WTC11 (cell line): ENCODE data around the gene ADCY2. TPM values are rescaled to one million over a fixed set of nuclear protein-coding genes. Genes with fewer than 3 reads are reported as not detected.

Experiments
- ATAC-seq: fragments of 200-7000 bp; cut with Tn5 transposase; 2 replicates; pipeline ENCODE4 v1.10.0; 2021; ENCODE audit warnings: mild to moderate bottlenecking, moderate library complexity
- CTCF ChIA-PET: fragments of 300-600 bp; sonication (Branson Sonifier 250); formaldehyde crosslinking; loops from one replicate; lab custom pipeline; 2021; ENCODE audit warnings: antibody characterized with exemption; lab: Charles Lee
- POLR2A ChIA-PET: fragments of 350-600 bp; sonication (Branson Sonifier 250); formaldehyde crosslinking; loops from one replicate; lab custom pipeline; 2021; ENCODE audit warnings: antibody characterized with exemption; lab: Charles Lee
- DNase-seq: peaks from one replicate; pipeline ENCODE4 v3.0.0; 2021; ENCODE audit warnings: low spot score
- H3K27ac Mint-ChIP-seq: 2 replicates; pipeline ENCODE4 v1.8.0; 2021; ENCODE audit warnings: mixed read lengths
- H3K27me3 Mint-ChIP-seq: 2 replicates; pipeline ENCODE4 v1.8.0; 2021; ENCODE audit warnings: low read depth, mild to moderate bottlenecking, moderate library complexity, mixed read lengths
- H3K36me3 Mint-ChIP-seq: 2 replicates; pipeline ENCODE4 v1.8.0; 2021; ENCODE audit warnings: mixed read lengths
- H3K4me1 Mint-ChIP-seq: 2 replicates; pipeline ENCODE4 v1.8.0; 2022; ENCODE audit warnings: mixed read lengths
- H3K4me3 Mint-ChIP-seq: 2 replicates; pipeline ENCODE4 v1.8.0; 2021; ENCODE audit warnings: mild to moderate bottlenecking, moderate library complexity, mixed read lengths
- H3K9me3 Mint-ChIP-seq: 2 replicates; pipeline ENCODE4 v1.8.0; 2021; ENCODE audit warnings: mixed read lengths
- FOXP1 ChIP-seq: sonication (generic); formaldehyde crosslinking; IDR thresholded peaks from 2 replicates; pipeline ENCODE4 v1.8.0; 2022; ENCODE audit warnings: missing genetic modification reagents, mild to moderate bottlenecking, moderate library complexity, borderline replicate concordance
- HMGA2 ChIP-seq: fragments of 250-450 bp; sonication (Bioruptor Pico); IDR thresholded peaks from 2 replicates; pipeline ENCODE4 v1.4.0; 2021; ENCODE audit warnings: mild to moderate bottlenecking, moderate library complexity
- NR2C2 ChIP-seq: sonication (generic); formaldehyde crosslinking; IDR thresholded peaks from 2 replicates; pipeline ENCODE4 v1.8.0; 2022; ENCODE audit warnings: mild to moderate bottlenecking, missing genetic modification reagents
- NR3C1 ChIP-seq: sonication (generic); formaldehyde crosslinking; conservative IDR thresholded peaks from 2 replicates; pipeline ENCODE4 v1.8.1; 2023; ENCODE audit warnings: low read depth, mild to moderate bottlenecking, missing genetic modification reagents
- OVOL2 ChIP-seq: fragments of 250-450 bp; sonication (Bioruptor Pico); IDR thresholded peaks from 2 replicates; pipeline ENCODE4 v1.9.0; 2021; ENCODE audit warnings: mild to moderate bottlenecking, borderline replicate concordance
- SP1 ChIP-seq: sonication (generic); formaldehyde crosslinking; conservative IDR thresholded peaks from 2 replicates; pipeline ENCODE4 v1.8.1; 2022; ENCODE audit warnings: missing genetic modification reagents
- ZBTB21 ChIP-seq: sonication (generic); formaldehyde crosslinking; IDR thresholded peaks from 2 replicates; pipeline ENCODE4 v1.8.1; 2023; ENCODE audit warnings: mild to moderate bottlenecking, missing genetic modification reagents, borderline replicate concordance
- ZNF423 ChIP-seq: fragments of 250-450 bp; sonication (Bioruptor Pico); IDR thresholded peaks from 2 replicates; pipeline ENCODE4 v2.1.2; 2022; ENCODE audit warnings: mild to moderate bottlenecking, moderate library complexity
- total RNA-seq: library from RNA; stranded (reverse); gene quantifications from 3 replicates; pipeline ENCODE4 v1.2.3, GENCODE V29; 2021
- TF ChIP-seq, protein P1 (sequence below): sonication (generic); formaldehyde crosslinking; IDR thresholded peaks from 2 replicates; pipeline ENCODE4 v1.8.0; 2022; ENCODE audit warnings: mild to moderate bottlenecking, missing genetic modification reagents
- TF ChIP-seq, protein P2 (sequence below): sonication (generic); formaldehyde crosslinking; IDR thresholded peaks from 2 replicates; pipeline ENCODE4 v1.8.0; 2022; ENCODE audit warnings: mild to moderate bottlenecking, missing genetic modification reagents
- TF ChIP-seq, protein P3 (sequence below): sonication (generic); formaldehyde crosslinking; IDR thresholded peaks from 2 replicates; pipeline ENCODE4 v1.8.1; 2022; ENCODE audit warnings: mild to moderate bottlenecking, moderate library complexity, missing genetic modification reagents
- TF ChIP-seq, protein P4 (sequence below): sonication (generic); formaldehyde crosslinking; IDR thresholded peaks from 2 replicates; pipeline ENCODE4 v1.8.1; 2023; ENCODE audit warnings: mild to moderate bottlenecking, missing genetic modification reagents
- TF ChIP-seq, protein P5 (sequence below): sonication (generic); formaldehyde crosslinking; IDR thresholded peaks from 2 replicates; pipeline ENCODE4 v1.8.1; 2023; ENCODE audit warnings: mild to moderate bottlenecking, missing genetic modification reagents
- TF ChIP-seq, protein P6 (sequence below): sonication (generic); formaldehyde crosslinking; IDR thresholded peaks from 2 replicates; pipeline ENCODE4 v1.8.0; 2022; ENCODE audit warnings: missing genetic modification reagents
- TF ChIP-seq, protein P7 (sequence below): sonication (generic); formaldehyde crosslinking; IDR thresholded peaks from 2 replicates; pipeline ENCODE4 v1.8.0; 2023; ENCODE audit warnings: missing genetic modification reagents

Gene ADCY2
- total RNA-seq, 1 experiment from 2014 or later = 142 TPM

DNA sequence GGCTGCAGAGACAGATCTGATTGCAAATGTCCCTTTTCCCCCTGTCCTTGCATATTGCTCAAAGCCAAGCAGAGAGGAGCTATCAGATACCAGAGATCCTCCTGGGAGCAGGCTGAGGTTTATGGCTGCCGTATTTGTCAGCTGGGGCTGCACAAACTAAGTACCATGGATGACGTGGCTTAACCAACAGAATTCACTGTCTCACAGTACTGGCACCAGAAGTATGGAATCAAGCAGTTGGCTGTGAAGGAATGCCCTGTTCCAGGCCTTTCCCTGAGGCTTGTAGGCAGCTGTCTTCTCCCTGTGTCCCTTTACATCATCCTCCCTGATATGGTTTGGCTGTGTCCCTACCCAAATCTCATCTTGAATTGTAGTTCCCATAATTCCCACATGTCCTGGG, 452.4 kb downstream of the ADCY2 start:
- ATAC-seq = no peak

DNA sequence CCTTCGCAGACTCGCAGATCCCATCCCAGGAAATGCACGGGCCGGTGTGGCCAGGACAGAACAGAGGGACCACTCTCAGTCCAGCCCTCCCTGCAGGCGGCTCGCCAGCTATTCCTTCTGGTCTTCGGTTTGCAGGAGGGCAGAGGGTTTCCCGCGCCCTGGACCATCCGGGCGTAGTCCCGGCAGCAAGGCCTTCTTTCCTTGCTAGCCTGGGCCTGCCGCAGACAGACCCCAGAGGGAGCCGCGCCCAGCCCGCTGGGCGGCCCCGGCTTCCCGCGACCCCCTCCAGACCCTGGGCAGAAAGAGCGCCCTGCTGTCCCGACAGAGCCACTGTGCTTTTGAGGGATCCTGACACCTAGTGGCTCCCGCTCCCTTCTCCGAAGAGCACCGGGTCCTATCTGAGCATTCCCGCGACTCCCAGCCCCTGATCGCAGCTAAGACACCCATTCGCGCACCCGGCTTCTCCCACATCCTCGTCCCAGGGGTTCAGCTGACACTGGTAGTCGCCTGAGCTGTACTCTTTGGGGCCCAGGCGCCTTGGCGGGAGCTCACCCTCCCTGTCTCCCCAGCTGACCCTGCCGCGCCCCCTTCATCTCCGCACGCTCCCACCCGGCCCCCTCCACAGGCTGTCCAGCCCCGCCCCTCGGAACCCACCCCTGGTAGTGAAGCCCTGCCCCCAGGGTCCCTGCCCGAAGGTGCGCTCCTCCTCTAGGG, 453.9 kb downstream of the ADCY2 start:
- POLR2A ChIA-PET = interaction anchor here (1.3 kb wide), 1 partner anchor 34 kb away, joined by 3 read pairs; no protein-coding TSS in a partner anchor
- DNase-seq (peak; percentile 49), ATAC-seq (peak; percentile 46)
- Mint-ChIP-seq H3K27ac (no peak overlapping the region), H3K36me3 (no peaks in the 10 kb centered on the region), H3K27me3 (peaks cover 73% of the 10 kb centered on the region), H3K4me3 (peak overlapping the region; percentile 82), H3K4me1 (peaks cover 7% of the 10 kb centered on the region)
- TF ChIP-seq, protein P1, sequence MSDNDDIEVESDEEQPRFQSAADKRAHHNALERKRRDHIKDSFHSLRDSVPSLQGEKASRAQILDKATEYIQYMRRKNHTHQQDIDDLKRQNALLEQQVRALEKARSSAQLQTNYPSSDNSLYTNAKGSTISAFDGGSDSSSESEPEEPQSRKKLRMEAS (CRISPR knock-in tag) = 0 out of 2 replicates have a peak, but pooled peaks have one; percentile 35
- TF ChIP-seq, protein P2, sequence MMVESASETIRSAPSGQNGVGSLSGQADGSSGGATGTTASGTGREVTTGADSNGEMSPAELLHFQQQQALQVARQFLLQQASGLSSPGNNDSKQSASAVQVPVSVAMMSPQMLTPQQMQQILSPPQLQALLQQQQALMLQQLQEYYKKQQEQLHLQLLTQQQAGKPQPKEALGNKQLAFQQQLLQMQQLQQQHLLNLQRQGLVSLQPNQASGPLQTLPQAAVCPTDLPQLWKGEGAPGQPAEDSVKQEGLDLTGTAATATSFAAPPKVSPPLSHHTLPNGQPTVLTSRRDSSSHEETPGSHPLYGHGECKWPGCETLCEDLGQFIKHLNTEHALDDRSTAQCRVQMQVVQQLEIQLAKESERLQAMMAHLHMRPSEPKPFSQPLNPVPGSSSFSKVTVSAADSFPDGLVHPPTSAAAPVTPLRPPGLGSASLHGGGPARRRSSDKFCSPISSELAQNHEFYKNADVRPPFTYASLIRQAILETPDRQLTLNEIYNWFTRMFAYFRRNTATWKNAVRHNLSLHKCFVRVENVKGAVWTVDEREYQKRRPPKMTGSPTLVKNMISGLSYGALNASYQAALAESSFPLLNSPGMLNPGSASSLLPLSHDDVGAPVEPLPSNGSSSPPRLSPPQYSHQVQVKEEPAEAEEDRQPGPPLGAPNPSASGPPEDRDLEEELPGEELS (CRISPR knock-in tag) = no peak
- TF ChIP-seq SP1 (CRISPR knock-in tag) (peak; percentile 45; the same call in 1 of the 2 replicates), FOXP1 (CRISPR knock-in tag) (0 out of 2 replicates have a peak, but pooled peaks have one; percentile 27), ZNF423 (CRISPR knock-in tag) (peak; percentile 66; the same call in 1 of the 2 replicates), HMGA2 (CRISPR knock-in tag) (no peak)
- TF ChIP-seq, protein P3, sequence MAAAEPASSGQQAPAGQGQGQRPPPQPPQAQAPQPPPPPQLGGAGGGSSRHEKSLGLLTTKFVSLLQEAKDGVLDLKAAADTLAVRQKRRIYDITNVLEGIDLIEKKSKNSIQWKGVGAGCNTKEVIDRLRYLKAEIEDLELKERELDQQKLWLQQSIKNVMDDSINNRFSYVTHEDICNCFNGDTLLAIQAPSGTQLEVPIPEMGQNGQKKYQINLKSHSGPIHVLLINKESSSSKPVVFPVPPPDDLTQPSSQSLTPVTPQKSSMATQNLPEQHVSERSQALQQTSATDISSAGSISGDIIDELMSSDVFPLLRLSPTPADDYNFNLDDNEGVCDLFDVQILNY (CRISPR knock-in tag) = 0 out of 2 replicates have a peak, but pooled peaks have one; percentile 44
- TF ChIP-seq, protein P4, sequence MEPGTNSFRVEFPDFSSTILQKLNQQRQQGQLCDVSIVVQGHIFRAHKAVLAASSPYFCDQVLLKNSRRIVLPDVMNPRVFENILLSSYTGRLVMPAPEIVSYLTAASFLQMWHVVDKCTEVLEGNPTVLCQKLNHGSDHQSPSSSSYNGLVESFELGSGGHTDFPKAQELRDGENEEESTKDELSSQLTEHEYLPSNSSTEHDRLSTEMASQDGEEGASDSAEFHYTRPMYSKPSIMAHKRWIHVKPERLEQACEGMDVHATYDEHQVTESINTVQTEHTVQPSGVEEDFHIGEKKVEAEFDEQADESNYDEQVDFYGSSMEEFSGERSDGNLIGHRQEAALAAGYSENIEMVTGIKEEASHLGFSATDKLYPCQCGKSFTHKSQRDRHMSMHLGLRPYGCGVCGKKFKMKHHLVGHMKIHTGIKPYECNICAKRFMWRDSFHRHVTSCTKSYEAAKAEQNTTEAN (CRISPR knock-in tag) = no peak
- TF ChIP-seq, all 79 proteins: peak for 5
- peaks cover 11% of the 10 kb centered on the region for H3K9me3 Mint-ChIP-seq
- CTCF ChIA-PET = interaction anchor here (0.6 to 2.6 kb wide), 18 partner anchors 11 to 1215 kb away, joined by 3 to 28 read pairs (median 4); partner anchors contain the start of genes FASTKD3 and MTRR

More for the DNA sequence above, 452.4 kb downstream of the ADCY2 start:
- Mint-ChIP-seq H3K4me1 (peaks cover 7% of the 10 kb centered on the region), H3K27me3 (peaks cover 85% of the 10 kb centered on the region), H3K36me3 (no peaks in the 10 kb centered on the region), H3K9me3 (0 out of 2 replicates have a peak, but pooled peaks cover 2% of the 10 kb centered on the region), H3K4me3 (no peak overlapping the region), H3K27ac (no peak overlapping the region)
- DNase-seq = no peak
- POLR2A ChIA-PET = no interaction called here
- TF ChIP-seq, protein P5, sequence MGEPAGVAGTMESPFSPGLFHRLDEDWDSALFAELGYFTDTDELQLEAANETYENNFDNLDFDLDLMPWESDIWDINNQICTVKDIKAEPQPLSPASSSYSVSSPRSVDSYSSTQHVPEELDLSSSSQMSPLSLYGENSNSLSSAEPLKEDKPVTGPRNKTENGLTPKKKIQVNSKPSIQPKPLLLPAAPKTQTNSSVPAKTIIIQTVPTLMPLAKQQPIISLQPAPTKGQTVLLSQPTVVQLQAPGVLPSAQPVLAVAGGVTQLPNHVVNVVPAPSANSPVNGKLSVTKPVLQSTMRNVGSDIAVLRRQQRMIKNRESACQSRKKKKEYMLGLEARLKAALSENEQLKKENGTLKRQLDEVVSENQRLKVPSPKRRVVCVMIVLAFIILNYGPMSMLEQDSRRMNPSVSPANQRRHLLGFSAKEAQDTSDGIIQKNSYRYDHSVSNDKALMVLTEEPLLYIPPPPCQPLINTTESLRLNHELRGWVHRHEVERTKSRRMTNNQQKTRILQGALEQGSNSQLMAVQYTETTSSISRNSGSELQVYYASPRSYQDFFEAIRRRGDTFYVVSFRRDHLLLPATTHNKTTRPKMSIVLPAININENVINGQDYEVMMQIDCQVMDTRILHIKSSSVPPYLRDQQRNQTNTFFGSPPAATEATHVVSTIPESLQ (CRISPR knock-in tag) = no peak
- no peak for TF ChIP-seq NR3C1
- TF ChIP-seq, protein P3 (CRISPR knock-in tag) = no peak
- TF ChIP-seq ZBTB21 (CRISPR knock-in tag) = no peak
- TF ChIP-seq, protein P6, sequence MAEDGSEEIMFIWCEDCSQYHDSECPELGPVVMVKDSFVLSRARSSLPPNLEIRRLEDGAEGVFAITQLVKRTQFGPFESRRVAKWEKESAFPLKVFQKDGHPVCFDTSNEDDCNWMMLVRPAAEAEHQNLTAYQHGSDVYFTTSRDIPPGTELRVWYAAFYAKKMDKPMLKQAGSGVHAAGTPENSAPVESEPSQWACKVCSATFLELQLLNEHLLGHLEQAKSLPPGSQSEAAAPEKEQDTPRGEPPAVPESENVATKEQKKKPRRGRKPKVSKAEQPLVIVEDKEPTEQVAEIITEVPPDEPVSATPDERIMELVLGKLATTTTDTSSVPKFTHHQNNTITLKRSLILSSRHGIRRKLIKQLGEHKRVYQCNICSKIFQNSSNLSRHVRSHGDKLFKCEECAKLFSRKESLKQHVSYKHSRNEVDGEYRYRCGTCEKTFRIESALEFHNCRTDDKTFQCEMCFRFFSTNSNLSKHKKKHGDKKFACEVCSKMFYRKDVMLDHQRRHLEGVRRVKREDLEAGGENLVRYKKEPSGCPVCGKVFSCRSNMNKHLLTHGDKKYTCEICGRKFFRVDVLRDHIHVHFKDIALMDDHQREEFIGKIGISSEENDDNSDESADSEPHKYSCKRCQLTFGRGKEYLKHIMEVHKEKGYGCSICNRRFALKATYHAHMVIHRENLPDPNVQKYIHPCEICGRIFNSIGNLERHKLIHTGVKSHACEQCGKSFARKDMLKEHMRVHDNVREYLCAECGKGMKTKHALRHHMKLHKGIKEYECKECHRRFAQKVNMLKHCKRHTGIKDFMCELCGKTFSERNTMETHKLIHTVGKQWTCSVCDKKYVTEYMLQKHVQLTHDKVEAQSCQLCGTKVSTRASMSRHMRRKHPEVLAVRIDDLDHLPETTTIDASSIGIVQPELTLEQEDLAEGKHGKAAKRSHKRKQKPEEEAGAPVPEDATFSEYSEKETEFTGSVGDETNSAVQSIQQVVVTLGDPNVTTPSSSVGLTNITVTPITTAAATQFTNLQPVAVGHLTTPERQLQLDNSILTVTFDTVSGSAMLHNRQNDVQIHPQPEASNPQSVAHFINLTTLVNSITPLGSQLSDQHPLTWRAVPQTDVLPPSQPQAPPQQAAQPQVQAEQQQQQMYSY = no peak
- TF ChIP-seq OVOL2 (CRISPR knock-in tag) = no peak
- TF ChIP-seq, protein P7, sequence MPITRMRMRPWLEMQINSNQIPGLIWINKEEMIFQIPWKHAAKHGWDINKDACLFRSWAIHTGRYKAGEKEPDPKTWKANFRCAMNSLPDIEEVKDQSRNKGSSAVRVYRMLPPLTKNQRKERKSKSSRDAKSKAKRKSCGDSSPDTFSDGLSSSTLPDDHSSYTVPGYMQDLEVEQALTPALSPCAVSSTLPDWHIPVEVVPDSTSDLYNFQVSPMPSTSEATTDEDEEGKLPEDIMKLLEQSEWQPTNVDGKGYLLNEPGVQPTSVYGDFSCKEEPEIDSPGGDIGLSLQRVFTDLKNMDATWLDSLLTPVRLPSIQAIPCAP (CRISPR knock-in tag) = no peak
- no peak for TF ChIP-seq NR2C2 (CRISPR knock-in tag)
- CTCF ChIA-PET = no interaction called here
